Peyer's patch (tissue), 4 donors: ENCODE results near the gene ASCC3.
"Not testable (repeated sequence)": the region's sequence is repeated elsewhere in the genome, so short reads cannot be mapped to it uniquely, and the experiment has no call there.

ENCODE experiments used
- POLR2A ChIP-seq, 2 donors: fragments of 450-650 bp; IDR thresholded peaks; one replicate each; pipeline ENCODE4 v1.5.1; 2017; ENCODE audit warnings: antibody characterized with exemption in 2 of 2, mild to moderate bottlenecking in 2 of 2, moderate library complexity in 2 of 2
- TF ChIP-seq, protein P1 (sequence below), 6 experiments: fragments of 450-650 bp in 4 of 6; fragments of 200-600 bp in 2 of 6; sonication (generic) in 1 of 6; IDR thresholded peaks; one replicate each; pipeline ENCODE4 v1.5.1; 2017 to 2019; ENCODE audit warnings: antibody characterized with exemption in 6 of 6, mild to moderate bottlenecking in 3 of 6, moderate library complexity in 1 of 6

DNA sequence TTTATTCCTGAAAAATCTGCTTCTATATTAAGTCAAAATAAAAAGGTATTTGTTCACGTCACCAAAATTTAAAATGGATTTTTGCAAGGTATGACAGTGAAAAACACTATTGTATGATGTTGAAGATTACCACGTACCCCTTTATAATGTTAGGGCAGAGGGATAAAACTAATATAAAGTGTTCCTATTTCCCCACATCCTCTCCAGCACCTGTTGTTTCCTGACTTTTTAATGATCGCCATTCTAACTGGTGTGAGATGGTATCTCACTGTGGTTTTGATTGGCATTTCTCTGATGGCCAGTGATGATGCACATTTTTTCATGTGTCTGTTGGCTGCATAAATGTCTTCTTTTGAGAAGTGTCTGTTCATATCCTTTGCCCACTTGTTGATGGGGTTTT is 240.0 kb downstream of the ASCC3 start:
- TF ChIP-seq, protein P1, sequence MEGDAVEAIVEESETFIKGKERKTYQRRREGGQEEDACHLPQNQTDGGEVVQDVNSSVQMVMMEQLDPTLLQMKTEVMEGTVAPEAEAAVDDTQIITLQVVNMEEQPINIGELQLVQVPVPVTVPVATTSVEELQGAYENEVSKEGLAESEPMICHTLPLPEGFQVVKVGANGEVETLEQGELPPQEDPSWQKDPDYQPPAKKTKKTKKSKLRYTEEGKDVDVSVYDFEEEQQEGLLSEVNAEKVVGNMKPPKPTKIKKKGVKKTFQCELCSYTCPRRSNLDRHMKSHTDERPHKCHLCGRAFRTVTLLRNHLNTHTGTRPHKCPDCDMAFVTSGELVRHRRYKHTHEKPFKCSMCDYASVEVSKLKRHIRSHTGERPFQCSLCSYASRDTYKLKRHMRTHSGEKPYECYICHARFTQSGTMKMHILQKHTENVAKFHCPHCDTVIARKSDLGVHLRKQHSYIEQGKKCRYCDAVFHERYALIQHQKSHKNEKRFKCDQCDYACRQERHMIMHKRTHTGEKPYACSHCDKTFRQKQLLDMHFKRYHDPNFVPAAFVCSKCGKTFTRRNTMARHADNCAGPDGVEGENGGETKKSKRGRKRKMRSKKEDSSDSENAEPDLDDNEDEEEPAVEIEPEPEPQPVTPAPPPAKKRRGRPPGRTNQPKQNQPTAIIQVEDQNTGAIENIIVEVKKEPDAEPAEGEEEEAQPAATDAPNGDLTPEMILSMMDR (IDR thresholded peaks at IDR 0.05): not testable (repeated sequence)
- TF ChIP-seq POLR2A (IDR thresholded peaks at IDR 0.05): not testable (repeated sequence)
